ENCODE measurements around the gene RELN.
"Not testable (repeated sequence)": the region's sequence is repeated elsewhere in the genome, so short reads cannot be mapped to it uniquely, and the experiment has no call there.

RELN gene

DNA sequence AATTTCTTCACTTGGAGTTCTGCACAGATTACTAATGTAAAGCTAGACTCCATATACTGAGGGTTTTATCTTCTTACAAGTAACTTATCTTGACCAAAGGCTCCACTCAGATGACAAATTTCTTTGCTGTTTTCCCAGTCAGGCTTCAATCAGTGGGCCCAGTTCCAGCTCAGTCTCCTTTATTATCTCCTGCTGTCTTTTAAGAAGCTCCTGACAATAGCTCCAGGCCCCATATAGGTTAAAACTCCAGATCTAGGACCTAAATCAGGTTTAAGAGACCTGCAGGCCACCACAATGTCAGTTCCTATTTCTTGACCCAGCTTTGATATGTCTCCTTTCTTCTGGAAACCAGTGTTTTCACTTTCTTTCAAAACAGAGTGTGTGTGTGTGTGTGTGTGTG lies 165.2 kb downstream of the RELN start:
- DNase-seq = no peak

DNA sequence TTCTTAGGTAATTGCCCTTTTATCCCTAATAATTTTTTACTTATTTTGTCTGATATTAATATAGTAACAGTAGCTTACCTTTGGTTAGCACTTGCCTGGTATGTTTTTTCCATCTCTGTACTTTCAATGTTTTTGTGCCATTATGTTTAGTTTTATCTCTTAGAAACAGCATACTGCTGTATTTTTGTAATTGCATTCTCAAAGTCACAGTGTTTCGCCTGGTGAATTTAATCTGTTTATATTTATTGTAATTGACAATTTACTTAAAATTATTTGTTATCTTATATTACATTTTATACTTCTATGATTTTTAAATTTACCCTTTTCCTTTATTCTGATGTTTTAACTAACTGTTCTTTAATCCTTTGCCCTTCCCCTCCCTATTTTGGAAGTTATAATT lies 166.4 kb downstream of the RELN start:
- DNase-seq = no peak

DNA sequence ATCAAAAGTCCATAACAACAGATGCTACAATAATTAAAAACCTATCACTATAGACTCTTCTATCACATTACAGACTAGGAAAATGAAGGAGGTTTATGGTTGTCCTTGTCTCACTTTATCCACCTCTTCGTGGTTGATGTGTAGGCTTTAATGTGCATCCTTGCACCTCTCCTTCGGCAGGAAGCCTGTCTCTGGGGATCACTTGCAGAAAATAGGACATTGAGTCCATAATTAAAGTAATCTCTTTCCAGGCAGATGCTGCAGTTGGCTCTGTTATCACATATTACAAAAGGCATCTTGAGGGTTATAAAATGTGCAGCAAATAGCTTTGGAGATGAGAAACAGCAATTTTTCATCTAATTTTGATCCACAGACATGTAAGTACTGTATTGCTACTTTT lies 168.4 kb downstream of the RELN start:
- DNase-seq = no peak

DNA sequence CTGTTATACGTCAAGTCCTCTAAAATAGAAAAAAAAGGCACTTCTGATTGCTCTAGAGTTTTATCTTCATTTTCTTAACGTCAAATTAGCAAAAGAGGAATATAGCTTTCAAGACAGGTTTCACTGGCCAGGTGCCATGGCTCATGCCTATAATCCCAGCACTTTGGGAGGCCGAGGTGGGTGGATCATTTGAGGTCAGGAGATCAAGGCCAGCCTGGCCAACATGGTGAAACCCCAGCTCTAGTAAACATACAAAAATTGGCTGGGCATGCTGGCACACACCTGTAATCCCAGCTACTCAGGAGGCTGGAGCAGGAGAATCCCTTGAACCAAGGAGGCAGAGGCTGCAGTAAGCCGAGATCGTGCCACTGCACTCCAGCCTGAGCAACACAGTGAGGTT lies 173.5 kb downstream of the RELN start:
- not testable (repeated sequence) for DNase-seq

DNA sequence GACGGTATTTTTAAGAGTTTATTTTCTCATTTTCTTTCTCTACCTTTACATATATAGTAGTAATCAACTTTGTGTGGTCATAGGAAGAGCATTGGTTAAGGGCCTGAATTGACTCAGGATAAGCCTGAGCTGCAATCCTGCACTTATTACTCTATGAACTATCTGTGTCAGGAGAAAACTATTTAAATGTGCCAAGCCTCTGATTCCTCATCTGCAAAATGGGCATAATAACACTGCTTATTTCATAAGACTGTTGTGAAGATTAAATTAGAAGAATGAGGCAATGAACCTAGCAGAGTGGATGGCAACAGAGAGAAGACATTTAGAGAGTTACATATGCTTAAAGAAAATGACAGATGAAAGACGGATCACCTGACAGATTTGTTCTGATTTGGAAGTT lies 175.5 kb downstream of the RELN start:
- no peak for DNase-seq

DNA sequence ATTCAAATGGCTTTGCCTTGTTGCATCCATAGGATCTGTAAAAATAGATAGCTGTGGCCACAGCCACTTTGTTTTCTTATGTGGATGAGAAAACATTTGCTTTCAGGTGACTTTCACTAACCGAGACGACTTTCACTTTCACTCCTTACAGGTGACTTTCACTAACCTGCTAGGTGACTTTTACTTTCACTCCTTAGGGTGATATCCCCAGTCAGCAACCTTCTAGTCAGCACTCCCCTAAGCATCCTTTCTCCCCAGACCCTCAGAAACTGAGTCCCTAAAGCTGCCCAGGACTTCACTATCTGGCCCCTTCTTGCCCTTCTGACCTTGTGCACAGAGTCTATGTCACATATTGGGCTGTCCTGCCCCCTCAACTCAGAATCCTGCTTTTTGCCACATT lies 177.5 kb downstream of the RELN start:
- no peak for DNase-seq

DNA sequence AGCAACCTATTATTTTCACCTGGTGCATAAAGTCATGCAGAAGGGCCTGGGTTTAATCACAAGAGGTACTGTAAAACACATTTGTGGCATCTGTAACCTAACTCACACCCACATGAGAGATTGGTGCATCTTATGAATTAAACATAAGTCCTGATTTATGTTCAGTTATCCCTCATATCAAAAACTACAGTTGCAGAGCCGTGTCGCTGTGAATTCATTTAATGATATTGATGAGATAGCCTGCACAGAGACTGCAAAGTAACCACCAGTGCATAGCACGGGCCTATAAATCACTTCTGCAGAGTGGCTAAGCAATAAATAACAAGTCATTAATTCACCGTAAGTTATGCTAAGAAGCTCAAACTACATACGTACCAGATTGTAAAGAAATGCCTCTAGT lies 178.2 kb downstream of the RELN start:
- no peak for DNase-seq

DNA sequence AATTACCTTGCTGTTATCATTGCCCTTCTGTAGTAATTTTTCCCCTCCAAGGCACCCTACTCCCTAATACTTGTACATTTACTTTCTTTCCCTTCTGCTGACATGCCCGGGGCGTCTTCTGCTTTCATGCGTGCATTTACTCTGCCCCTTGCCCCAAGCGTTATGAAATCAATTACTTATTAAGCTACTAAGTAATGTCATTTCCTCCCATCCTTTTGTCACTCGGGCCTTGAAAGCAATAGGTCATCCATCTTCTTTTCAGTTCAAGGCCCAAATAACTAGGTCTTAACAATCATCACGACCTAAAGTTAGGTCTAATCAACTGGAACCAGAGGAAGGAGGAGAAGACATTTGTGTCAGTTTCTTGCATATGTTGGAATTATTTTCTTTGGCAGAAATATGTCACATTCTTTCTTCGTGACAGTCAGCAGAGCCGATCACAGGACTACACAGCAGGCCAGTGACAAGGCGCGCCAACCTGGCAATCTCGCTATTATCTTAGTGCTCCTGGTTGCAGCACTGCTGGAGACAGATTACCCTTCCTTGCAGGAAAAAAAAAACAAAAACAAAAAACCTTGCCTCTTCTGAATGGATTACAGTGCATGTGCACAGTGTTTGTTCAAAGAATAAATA lies 179.2 kb downstream of the RELN start:
- no peak for DNase-seq

DNA sequence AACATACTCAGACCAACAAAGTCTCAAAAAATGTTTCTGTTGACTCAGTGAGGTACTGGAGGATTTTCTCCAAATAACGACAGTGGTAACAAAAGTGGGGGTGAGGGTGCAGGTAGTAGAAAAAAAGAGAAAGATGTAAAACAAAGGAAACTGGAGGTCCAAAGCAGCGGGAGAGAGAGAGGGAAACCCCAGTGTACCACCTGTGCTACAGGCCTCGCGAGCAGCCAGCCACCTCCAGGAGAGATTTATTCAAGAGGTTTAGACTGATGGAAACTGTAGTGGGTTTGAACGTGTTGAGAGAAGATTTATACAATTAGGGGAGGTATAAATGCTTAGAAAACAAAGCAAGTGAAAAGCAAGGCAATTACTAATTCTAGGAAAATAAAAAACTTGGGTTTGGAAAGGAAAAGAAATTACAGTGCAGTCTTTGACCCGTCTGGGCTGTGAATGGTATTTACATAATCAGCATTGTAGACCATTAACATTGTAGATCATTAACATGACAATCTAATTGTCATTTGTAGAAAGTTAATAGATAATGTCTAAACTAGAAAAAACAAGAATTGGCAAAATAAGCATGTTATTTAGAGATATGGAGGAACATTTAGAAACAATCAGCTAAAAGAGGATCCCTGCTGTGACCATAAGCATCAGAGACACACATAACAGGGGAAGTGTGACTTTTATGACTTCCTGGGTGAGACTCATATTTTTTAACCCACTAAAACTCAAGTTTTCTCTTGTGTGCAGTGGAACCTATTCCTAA lies 180.0 kb downstream of the RELN start:
- no peak for DNase-seq

DNA sequence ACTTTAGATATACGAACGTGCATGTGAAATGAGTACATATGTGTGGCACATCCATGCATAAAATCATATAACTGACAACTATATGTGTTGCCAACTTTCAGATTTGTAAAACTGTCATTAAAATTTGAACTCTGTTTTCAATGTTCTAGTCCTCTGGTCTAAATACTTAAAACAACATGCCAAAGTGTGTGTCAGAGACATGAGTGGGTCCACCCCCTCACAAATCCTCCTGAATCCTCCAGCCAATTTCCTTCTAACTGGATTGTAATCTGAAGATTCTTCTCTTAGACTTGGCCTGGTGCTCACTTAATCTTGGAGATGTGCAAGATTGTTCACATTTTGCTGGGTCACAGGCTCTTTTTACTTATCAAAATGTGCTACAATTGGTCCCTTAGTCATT lies 184.1 kb downstream of the RELN start:
- DNase-seq = no peak

DNA sequence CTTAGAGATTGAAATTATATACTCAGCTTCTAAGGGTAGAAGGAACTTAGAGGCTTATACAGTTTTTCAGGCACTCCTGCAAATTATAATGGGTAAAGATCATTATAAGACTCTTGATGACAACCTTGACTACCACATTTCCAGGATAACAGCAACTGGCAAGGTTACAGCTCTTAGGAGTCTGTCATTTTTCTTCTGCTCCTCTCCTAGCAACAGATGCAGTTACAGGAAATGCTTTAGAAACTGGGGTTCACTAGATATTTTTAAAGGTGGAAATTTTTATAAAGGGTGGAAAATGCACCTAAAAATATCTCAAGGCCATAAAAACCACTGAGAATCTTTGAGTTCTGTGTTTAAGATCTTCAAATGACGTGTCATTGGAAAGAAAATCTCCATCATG lies 185.8 kb downstream of the RELN start:
- DNase-seq = no peak

DNA sequence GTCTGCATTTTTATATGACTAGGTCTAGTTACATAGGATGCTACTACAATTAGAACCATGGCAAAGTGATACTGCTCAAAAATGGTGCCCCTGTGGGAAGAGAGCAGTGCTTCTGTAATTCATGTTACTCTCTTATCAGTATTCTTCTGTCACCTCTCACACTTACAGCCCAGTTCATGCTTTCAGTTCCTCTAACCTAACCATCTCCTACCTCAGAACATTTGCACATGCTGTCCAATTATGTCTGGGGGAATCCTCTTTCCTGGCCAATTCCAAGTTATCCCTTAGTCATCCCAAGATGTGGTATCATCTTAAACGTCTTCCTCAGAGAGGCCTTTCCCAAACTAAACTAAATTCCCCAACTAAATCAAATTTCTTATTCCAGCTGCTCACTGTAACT lies 190.2 kb downstream of the RELN start:
- no peak for DNase-seq

DNA sequence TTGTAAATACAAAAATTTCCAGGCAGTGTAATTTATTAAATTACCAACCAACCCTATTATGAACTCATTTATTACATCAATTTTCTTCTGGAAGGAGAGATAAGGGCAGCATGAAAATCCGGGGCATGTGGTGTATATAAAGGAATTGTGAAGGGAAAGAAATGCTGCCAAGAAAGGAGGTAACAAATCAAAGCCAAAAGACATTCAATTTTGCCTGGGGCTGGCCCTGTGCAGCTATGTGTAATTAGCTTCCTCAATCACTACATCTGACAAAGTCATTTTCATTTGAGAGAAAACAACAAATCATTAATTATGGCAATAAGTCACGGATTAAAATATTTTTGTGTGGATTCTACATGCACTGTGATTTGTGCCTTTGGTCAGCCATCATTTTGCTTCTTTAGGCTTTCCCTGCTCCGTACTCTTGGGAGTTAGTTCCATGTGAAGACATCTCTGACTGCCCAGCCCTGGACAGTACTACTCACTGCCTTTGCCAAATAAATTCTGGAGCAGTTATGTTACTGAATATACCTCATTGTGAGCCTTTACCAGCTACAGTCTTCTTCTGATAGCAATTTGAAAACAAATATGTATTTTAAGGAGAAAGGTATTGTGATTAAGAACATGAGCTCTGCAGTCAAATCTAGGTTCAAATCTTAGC lies 191.7 kb downstream of the RELN start:
- no peak for DNase-seq

DNA sequence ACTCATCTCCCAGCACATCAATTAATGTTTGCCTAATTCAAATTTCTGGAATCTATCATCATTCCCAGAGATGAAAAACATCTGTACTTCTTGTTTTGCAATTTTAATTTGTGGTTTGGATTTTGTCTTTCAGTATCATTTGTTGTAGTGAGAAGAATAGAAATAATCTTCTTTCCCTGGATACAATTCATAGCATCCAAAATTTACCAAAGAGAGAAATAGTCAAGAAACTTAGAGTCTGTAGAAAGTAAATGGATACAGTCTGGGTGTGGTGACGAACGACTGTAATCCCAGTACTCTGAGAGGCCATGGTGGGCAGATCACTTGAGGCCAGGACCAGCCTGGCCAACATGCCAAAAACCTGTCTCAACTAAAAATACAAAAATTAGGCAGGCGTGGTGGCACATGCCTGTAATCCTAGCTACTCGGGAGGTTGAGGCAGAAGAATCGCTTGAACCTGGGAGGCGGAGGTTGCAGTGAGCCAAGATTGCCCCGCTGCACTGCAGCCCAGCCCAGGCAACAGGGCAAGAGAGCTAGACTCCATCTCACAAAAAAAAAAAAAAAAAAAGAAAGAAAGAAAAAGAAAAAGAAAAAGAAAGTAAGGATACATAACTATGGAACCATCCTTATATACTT lies 193.0 kb downstream of the RELN start:
- no peak for DNase-seq

DNA sequence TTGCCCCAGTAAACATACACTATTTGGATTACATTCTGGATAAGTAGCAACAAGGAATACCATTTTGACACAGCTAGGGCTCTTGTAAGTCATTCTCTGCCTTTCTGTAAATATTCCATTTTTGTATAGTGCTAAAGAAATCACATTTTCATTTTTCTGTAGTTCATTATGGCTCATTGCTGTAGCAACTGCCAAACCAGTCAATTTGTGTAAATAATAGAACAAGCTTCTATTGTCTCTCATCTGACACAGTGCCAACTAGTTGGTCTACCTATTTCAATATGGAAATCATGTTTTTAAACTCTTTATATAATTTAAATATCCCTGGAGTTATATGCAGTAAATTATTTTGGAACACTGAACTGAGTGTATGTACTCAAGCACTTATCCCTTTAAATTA lies 193.7 kb downstream of the RELN start:
- DNase-seq = no peak

DNA sequence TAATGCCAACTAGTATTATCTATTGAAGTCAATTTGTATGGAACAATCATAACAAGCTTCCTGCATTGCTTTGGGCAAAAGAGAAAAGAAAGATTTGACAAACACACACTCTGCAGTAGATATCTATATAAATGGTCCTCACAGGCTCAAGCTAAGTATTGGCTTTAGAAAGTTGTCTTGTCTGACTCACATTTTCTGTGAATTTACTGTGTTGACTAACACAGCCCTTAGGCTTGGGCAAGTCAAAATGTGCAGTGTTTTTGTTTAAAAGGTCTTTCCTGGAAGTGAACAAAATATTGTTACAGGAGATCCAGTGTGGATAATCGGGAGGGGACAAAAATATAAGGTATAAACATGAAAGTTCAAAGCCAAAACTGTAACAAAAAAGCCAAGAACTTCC lies 194.4 kb downstream of the RELN start:
- no peak for DNase-seq

DNA sequence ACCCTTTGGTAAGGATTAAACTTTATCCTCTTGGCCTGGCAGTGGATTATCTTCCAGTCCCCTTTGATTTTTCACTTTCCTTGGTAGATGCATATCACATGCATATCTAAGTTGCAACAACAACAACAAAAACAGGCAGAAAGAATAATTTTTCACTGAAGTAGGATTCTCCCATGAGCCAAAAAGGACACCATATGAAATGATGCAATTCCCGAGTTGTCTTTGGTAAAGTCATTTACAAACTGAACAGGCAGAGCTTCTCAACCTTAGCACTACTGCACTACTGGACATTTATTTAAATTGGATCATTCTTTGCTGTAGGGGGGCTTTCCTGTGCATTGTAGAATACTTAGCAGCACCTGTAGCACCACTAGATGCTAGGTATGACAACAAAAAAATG lies 195.0 kb downstream of the RELN start:
- no peak for DNase-seq

DNA sequence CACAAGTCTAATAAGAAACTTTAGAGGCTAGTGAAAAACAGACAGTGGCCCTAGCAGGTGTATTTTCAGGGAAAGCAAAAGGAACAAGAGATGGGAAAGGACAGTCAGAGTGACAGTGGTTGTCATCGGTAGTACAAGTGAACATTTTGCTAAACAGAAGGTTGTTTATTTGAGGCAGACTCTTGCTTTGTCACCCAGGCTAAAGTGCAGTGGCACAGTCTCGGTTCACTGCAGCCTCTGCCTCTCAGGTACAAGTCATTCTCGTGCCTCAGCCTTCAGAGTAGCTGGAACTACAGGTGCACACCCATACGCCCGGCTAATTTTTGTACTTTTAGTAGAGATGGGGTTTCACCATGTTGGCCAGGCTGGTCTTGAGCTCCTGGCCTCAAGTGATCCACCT lies 195.8 kb downstream of the RELN start:
- DNase-seq = no peak

DNA sequence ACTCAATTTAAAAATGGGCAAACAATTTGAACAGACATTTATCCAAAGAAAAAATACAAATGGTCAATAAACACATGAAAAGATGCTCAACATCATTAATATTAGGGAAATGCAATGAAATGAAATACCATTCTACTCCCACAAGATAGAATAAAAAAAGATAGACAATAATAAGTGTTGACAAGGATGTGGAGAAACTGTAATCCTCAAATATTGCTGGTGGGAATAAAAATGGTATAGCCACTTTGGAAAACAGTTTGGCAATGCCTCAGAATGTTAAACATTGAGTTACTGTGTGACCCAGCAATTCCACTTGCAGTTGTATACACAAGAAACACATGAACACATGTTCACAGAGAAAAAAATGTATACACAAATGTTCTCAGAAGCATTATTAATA lies 197.6 kb downstream of the RELN start:
- DNase-seq = no peak

DNA sequence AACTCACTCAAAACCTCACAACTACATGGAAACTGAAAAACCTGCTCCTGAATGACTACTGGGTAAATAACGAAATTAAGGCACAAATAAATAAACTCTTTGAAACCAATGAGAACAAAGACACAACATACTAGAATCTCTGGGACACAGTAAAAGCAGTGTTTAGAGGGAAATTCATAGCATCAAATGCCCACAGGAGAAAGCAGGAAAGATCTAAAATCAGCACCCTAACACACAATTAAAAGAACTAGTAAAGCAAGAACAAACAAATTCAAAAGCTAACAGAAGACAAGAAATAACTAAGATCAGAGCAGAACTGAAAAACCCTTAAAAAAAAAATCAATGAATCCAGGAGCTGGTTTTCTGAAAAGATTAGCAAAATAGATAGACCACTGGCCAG lies 202.4 kb downstream of the RELN start:
- not testable (repeated sequence) for DNase-seq

DNA sequence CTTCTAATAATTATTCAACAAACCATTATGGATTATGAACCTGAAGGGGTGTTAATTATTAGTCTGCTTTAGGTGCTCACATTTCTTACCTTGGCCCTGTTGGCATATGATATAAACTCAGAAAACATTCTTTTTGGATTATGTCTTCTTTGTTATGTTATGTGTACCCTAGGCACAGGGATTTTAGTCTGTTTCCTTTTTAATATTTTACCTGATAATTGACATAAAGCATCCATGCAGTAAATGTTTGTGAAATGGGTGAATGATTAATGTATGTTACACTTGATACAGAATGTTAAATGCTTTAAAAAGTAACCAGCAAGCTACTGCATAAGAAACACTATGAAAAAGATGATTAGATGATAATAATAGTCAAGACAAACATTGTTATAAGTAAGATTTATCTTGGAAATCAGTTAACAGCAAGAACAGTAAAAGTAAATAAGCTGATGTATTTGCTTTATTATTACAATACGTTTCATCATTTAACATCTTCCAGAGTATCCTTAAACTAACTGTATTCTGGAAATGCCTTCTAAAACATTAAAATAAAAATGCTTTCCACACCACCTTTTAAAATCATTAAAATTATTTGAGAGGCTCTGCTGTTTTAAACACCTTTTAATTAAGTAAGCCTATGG lies 204.7 kb downstream of the RELN start:
- no peak for DNase-seq

DNA sequence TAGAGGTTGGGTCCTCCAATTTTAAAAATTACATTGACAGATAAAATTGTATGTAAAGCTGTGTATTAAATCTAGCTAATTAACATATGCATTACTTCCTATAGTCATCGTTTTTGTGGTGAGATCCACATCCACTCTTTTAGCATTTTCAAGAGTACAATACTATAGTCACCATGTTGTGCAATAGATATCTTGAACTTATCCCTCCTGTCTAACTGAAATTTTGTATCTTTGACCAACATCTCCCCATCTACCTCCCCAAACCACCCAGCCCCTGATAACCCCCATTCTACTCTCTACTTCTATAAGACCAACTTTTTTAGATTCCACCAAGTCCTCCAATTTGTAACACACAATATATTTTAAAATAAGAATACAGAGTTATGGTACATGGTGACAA lies 208.0 kb downstream of the RELN start:
- DNase-seq = no peak

DNA sequence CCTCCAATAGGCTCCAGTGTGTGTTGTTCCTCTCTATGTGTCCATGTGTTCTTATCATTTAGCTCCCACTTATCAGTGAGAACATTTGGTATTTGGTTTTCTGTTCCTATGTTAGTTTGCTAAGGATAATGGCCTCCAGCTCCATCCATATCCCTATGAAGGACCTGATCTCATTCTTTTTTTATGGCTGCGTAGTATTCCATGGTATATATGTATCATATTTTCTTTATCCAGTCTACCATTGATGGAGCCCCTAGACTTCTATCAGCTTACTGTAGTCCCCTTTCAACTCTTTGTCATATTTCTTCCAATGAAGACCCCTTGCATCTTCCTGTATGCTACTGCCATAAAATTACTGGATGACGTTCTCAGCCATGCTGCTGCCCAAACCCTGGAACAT lies 208.9 kb downstream of the RELN start:
- not testable (repeated sequence) for DNase-seq

All from stimulated activated CD4-positive, alpha-beta T cell treated with anti-CD3 and anti-CD28 coated beads, Interleukin-4, amount 100 ng/mL, for 1 hour (primary cell).